H9 (cell line): ENCODE measurements around the gene BANP. TPM values are rescaled to one million over a fixed set of nuclear protein-coding genes. Genes with fewer than 3 reads are reported as not detected.

Experiments
- DNase-seq: peaks from one replicate; pipeline ENCODE4 v3.0.0-alpha.2; 2017
- H2AFZ ChIP-seq: one replicate; pipeline ENCODE4 v1.6.1; 2013; ENCODE audit warnings: mild to moderate bottlenecking, low read length, control low read depth, moderate library complexity
- H2AK5ac ChIP-seq: 2 replicates; pipeline ENCODE4 v1.6.1; 2013; ENCODE audit warnings: low read length, control low read depth, mixed read lengths; ENCODE audit not compliant: insufficient read length
- H2BK120ac ChIP-seq: one replicate; pipeline ENCODE4 v1.6.1; 2013; ENCODE audit warnings: low read depth, mild to moderate bottlenecking, low read length, control low read depth, inconsistent platforms; ENCODE audit not compliant: poor library complexity, severe bottlenecking
- H2BK12ac ChIP-seq: 2 replicates; pipeline ENCODE4 v1.6.1; 2013; ENCODE audit warnings: low read length, control low read depth, mixed read lengths, low read depth; ENCODE audit not compliant: insufficient read length
- H2BK15ac ChIP-seq: 2 replicates; pipeline ENCODE4 v1.6.1; 2013; ENCODE audit warnings: low read depth, low read length, control low read depth
- H2BK20ac ChIP-seq: one replicate; pipeline ENCODE4 v1.6.1; 2013; ENCODE audit warnings: low read depth, mild to moderate bottlenecking, low read length, control low read depth, inconsistent platforms; ENCODE audit not compliant: poor library complexity, severe bottlenecking
- H2BK5ac ChIP-seq: 2 replicates; pipeline ENCODE4 v1.6.1; 2013; ENCODE audit warnings: low read length, control low read depth, mixed read lengths; ENCODE audit not compliant: insufficient read length
- H3K14ac ChIP-seq: 2 replicates; pipeline ENCODE4 v1.6.1; 2013; ENCODE audit warnings: low read length, control low read depth; ENCODE audit not compliant: insufficient read depth
- H3K18ac ChIP-seq: 2 replicates; pipeline ENCODE4 v1.6.1; 2013; ENCODE audit warnings: low read depth, mild to moderate bottlenecking, mixed read lengths, low read length, control low read depth; ENCODE audit not compliant: insufficient read length
- H3K23ac ChIP-seq: 2 replicates; pipeline ENCODE4 v1.6.1; 2013; ENCODE audit warnings: low read length, control low read depth, mixed read lengths, low read depth; ENCODE audit not compliant: insufficient read length
- H3K23me2 ChIP-seq: 2 replicates; pipeline ENCODE4 v1.6.1; 2013; ENCODE audit warnings: low read depth, mild to moderate bottlenecking, mixed read lengths, low read length, control low read depth; ENCODE audit not compliant: insufficient read length, poor library complexity, severe bottlenecking
- H3K27ac ChIP-seq: 2 replicates; pipeline ENCODE4 v1.5.1; 2013; ENCODE audit warnings: low read length, control low read depth, mixed read lengths, low read depth; ENCODE audit not compliant: insufficient read length
- H3K27me3 ChIP-seq: 2 replicates; pipeline ENCODE4 v1.6.1; 2013; ENCODE audit warnings: low read length, control low read depth, inconsistent platforms; ENCODE audit not compliant: insufficient read depth
- H3K4ac ChIP-seq: 2 replicates; pipeline ENCODE4 v1.6.1; 2013; ENCODE audit warnings: low read depth, mild to moderate bottlenecking, control low read depth, inconsistent platforms, low read length, moderate library complexity
- H3K4me1 ChIP-seq: 2 replicates; pipeline ENCODE4 v1.6.1; 2013; ENCODE audit warnings: low read length, control low read depth, inconsistent platforms; ENCODE audit not compliant: insufficient read depth
- H3K4me2 ChIP-seq: 2 replicates; pipeline ENCODE4 v1.6.1; 2013; ENCODE audit warnings: low read length, control low read depth, mixed read lengths; ENCODE audit not compliant: insufficient read length, insufficient read depth
- H3K56ac ChIP-seq: 2 replicates; pipeline ENCODE4 v1.6.1; 2013; ENCODE audit warnings: low read depth, mild to moderate bottlenecking, mixed read lengths, low read length, control low read depth; ENCODE audit not compliant: insufficient read length
- H3K79me1 ChIP-seq: 2 replicates; pipeline ENCODE4 v1.6.1; 2013; ENCODE audit warnings: low read depth, mild to moderate bottlenecking, moderate library complexity, low read length, control low read depth, inconsistent platforms; ENCODE audit not compliant: insufficient read depth, poor library complexity, severe bottlenecking
- H3K79me2 ChIP-seq: 2 replicates; pipeline ENCODE4 v1.6.1; 2013; ENCODE audit warnings: low read length, control low read depth, inconsistent platforms; ENCODE audit not compliant: insufficient read depth
- H3K9ac ChIP-seq: 2 replicates; pipeline ENCODE4 v1.6.1; 2013; ENCODE audit warnings: low read length, control low read depth, mixed read lengths; ENCODE audit not compliant: insufficient read length; ENCODE audit errors: extremely low read depth
- H3K9me3 ChIP-seq: one replicate; pipeline ENCODE4 v1.6.1; 2013; ENCODE audit warnings: low read depth, low read length, inconsistent platforms; ENCODE audit not compliant: control insufficient read depth
- H3T11ph ChIP-seq: one replicate; pipeline ENCODE4 v1.6.1; 2013; ENCODE audit warnings: mild to moderate bottlenecking, low read length, control low read depth, inconsistent platforms
- H4K20me1 ChIP-seq: one replicate; pipeline ENCODE4 v1.6.1; 2013; ENCODE audit not compliant: control insufficient read depth, insufficient read length, insufficient read depth
- H4K5ac ChIP-seq: 2 replicates; pipeline ENCODE4 v1.6.1; 2013; ENCODE audit warnings: low read depth, mild to moderate bottlenecking, mixed read lengths, low read length, control low read depth; ENCODE audit not compliant: insufficient read length
- H4K8ac ChIP-seq: replicated peaks from 2 replicates; pipeline ENCODE4 v1.6.1; 2013; ENCODE audit warnings: low read length, control low read depth, mixed read lengths, low read depth; ENCODE audit not compliant: insufficient read length
- H4K91ac ChIP-seq: 2 replicates; pipeline ENCODE4 v1.6.1; 2013; ENCODE audit warnings: low read depth, mild to moderate bottlenecking, moderate library complexity, mixed read lengths, low read length, control low read depth; ENCODE audit not compliant: insufficient read length
- H3K27ac Mint-ChIP-seq, 3 experiments: 2 replicates in 2 of 3; 3 replicates in 1 of 3; pipeline ENCODE4 v1.8.0; 2020 to 2021; ENCODE audit warnings: mixed read lengths in 3 of 3, mild to moderate bottlenecking in 1 of 3, moderate library complexity in 1 of 3
- H3K27me3 Mint-ChIP-seq: 2 replicates; pipeline ENCODE4 v1.8.0; 2021; ENCODE audit warnings: low read depth, mild to moderate bottlenecking, moderate library complexity, mixed read lengths
- H3K36me3 Mint-ChIP-seq, 3 experiments: 2 replicates in 2 of 3; 3 replicates in 1 of 3; pipeline ENCODE4 v1.8.0; 2020 to 2021; ENCODE audit warnings: low read depth in 3 of 3, mixed read lengths in 3 of 3; ENCODE audit not compliant: insufficient read depth in 1 of 3
- H3K4me1 Mint-ChIP-seq, 2 experiments: 2 replicates each; pipeline ENCODE4 v1.8.0; 2020; ENCODE audit warnings: mixed read lengths in 2 of 2
- H3K4me3 Mint-ChIP-seq, 2 experiments: 2 replicates in 1 of 2; 3 replicates in 1 of 2; pipeline ENCODE4 v1.8.0; 2020 to 2021; ENCODE audit warnings: mild to moderate bottlenecking in 2 of 2, mixed read lengths in 2 of 2, moderate library complexity in 1 of 2
- H3K9me3 Mint-ChIP-seq, 2 experiments: 2 replicates in 1 of 2; 3 replicates in 1 of 2; pipeline ENCODE4 v1.8.0; 2020; ENCODE audit warnings: mild to moderate bottlenecking in 2 of 2, mixed read lengths in 2 of 2, moderate library complexity in 1 of 2
- WGBS: extraction: QIAGEN DNeasy Blood & Tissue Kit; methylation state at CpG from one replicate; pipeline ENCODE4 v1.1.7; 2013; ENCODE audit warnings: missing lambda C conversion rate, low lambda C conversion rate, mixed read lengths; ENCODE audit not compliant: insufficient read length; ENCODE audit errors: extremely low coverage; 5-methylcytosine and 5-hydroxymethylcytosine counted together
- total RNA-seq: library from RNA; stranded (reverse); gene quantifications from 2 replicates; pipeline ENCODE4 v1.2.1, GENCODE V29; 2021
- TF ChIP-seq, protein P1 (sequence below): fragments of 200-600 bp; sonication (generic); conservative IDR thresholded peaks from 3 replicates; pipeline ENCODE4 v1.8.0; 2021; ENCODE audit warnings: antibody characterized with exemption, mild to moderate bottlenecking

Gene BANP
- total RNA-seq, 1 experiment from 2014 or later: 24.9 TPM

DNA sequence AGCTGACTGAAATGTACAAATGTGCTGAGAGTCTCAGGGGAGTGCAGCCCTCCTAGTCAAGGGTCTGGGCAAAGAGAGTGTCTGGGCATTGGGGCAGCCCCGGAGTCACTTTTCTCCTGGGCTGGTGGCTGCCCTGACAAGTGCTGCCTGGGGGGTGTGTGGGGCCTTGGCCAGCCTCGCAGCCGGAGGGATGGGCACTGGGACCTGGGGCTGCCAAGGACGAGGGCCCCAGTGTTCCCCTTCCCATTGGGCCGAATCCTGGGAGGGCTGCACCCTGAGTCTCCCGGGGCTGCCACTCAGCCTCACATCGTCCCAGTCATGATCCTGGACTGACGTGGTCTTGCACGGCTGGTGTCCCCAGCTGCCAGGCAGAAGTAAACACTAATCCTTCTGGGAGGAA is 132.3 kb downstream of the BANP start:
- H3K4me1 Mint-ChIP-seq: peaks cover 2 to 3% of the 10 kb centered on the region in 2 experiments; a peak in 2 of 4 replicates
- H2AFZ ChIP-seq: no peak overlapping the region
- H3K56ac ChIP-seq: no peak overlapping the region
- no peak overlapping the region for H3K18ac ChIP-seq
- H3K79me2 ChIP-seq: no peaks in the 10 kb centered on the region
- H2BK120ac ChIP-seq: no peak overlapping the region
- H3K4me1 ChIP-seq: no peaks in the 10 kb centered on the region
- H3K9me3 ChIP-seq: no peaks in the 10 kb centered on the region
- H3K27ac Mint-ChIP-seq: peak overlapping the region in 1 of 3 experiments; percentile 88; a peak in 1 of 7 replicates
- DNase-seq: no peak
- H2BK20ac ChIP-seq: no peak overlapping the region
- H2BK5ac ChIP-seq: no peak overlapping the region
- H3K36me3 Mint-ChIP-seq: peaks cover 8 to 15% (median 15%) of the 10 kb centered on the region in 3 experiments; a peak in 6 of 7 replicates
- no peaks in the 10 kb centered on the region for H3K23me2 ChIP-seq
- H3K9ac ChIP-seq: no peak overlapping the region
- H4K91ac ChIP-seq: no peak overlapping the region
- peaks cover 2 to 3% of the 10 kb centered on the region in 2 experiments; a peak in 3 of 5 replicates for H3K9me3 Mint-ChIP-seq
- no peak overlapping the region for H3K4me3 Mint-ChIP-seq
- no peak overlapping the region for H2BK12ac ChIP-seq
- no peaks in the 10 kb centered on the region for H4K20me1 ChIP-seq
- H3K27me3 ChIP-seq: no peaks in the 10 kb centered on the region
- H3K4me2 ChIP-seq: no peak overlapping the region
- H3K27me3 Mint-ChIP-seq: no peaks in the 10 kb centered on the region; the same call in 1 of the 2 replicates
- WGBS: no CpG with 5 or more reads among the region's 9 CpGs
- no peak overlapping the region for H2AK5ac ChIP-seq
- no peak overlapping the region for H3K27ac ChIP-seq
- TF ChIP-seq, protein P1, sequence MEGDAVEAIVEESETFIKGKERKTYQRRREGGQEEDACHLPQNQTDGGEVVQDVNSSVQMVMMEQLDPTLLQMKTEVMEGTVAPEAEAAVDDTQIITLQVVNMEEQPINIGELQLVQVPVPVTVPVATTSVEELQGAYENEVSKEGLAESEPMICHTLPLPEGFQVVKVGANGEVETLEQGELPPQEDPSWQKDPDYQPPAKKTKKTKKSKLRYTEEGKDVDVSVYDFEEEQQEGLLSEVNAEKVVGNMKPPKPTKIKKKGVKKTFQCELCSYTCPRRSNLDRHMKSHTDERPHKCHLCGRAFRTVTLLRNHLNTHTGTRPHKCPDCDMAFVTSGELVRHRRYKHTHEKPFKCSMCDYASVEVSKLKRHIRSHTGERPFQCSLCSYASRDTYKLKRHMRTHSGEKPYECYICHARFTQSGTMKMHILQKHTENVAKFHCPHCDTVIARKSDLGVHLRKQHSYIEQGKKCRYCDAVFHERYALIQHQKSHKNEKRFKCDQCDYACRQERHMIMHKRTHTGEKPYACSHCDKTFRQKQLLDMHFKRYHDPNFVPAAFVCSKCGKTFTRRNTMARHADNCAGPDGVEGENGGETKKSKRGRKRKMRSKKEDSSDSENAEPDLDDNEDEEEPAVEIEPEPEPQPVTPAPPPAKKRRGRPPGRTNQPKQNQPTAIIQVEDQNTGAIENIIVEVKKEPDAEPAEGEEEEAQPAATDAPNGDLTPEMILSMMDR: no peak
- no peak overlapping the region for H3K23ac ChIP-seq
- H3K4ac ChIP-seq: no peak overlapping the region
- no peaks in the 10 kb centered on the region for H3K79me1 ChIP-seq
- H4K8ac ChIP-seq: no peak overlapping the region
- H3T11ph ChIP-seq: no peak overlapping the region
- H3K14ac ChIP-seq: no peak overlapping the region
- H4K5ac ChIP-seq: no peak overlapping the region
- no peak overlapping the region for H2BK15ac ChIP-seq
